OCI-LY7 (cell line): ENCODE data around the gene CDKAL1.

ENCODE experiments used
- CTCF ChIP-seq: fragments of 200-600 bp; sonication (generic); conservative IDR thresholded peaks from 2 replicates; pipeline ENCODE4 v1.5.1; 2014; ENCODE audit warnings: mild to moderate bottlenecking, antibody characterized with exemption, low read length, moderate library complexity, mixed read lengths
- EZH2phosphoT487 ChIP-seq: fragments of 200-600 bp; sonication (generic); IDR thresholded peaks from 2 replicates; pipeline ENCODE4 v1.6.1; 2018; ENCODE audit warnings: low read depth, borderline replicate concordance, mild to moderate bottlenecking, mixed run types, antibody characterized with exemption, low read length, moderate library complexity, mixed read lengths

- TF ChIP-seq CTCF (no peak), EZH2phosphoT487 (no peak)
Measured at GRCh38 chr6:20948556-20948955, 414.3 kb downstream of the CDKAL1 start.
